Adrenal gland (tissue), 5 donors: ENCODE results near the gene GNAQ.

Experiments
- POLR2A ChIP-seq, 2 donors: fragments of 450-650 bp; IDR thresholded peaks; one replicate each; pipeline ENCODE4 v1.6.1; 2017; ENCODE audit warnings: antibody characterized with exemption in 2 of 2, mild to moderate bottlenecking in 2 of 2, moderate library complexity in 1 of 2
- TF ChIP-seq, protein P1 (sequence below), 6 experiments: fragments of 450-650 bp in 4 of 6; fragments of 200-600 bp in 2 of 6; sonication (generic) in 1 of 6; IDR thresholded peaks; 1 replicate in 5 of 6; 2 replicates in 1 of 6; pipeline versions ENCODE4 v1.5.1 to v1.8.0; 2016 to 2021; ENCODE audit warnings: antibody characterized with exemption in 6 of 6, mild to moderate bottlenecking in 2 of 6, moderate library complexity in 1 of 6
- donor health status: DM: no; HTN: no; CAD: no.

DNA sequence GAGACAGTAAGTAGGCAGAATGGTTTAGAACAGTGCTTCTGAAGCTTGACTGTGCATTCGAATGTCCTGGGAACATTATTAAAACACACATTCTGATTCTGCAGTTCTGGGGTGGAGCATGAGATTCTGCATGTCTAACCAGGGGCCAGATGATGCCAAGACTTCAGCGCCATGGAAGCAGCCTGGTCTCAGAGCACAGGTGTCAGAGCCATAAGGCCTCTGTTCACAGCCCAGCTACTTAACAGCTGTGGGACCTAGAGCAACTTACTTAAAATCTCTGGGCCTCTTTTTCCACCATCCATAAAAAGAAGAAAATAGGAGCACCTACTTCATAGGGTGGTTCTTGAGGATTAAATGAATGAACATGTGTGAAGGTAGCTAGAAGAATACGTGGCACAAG is 84.0 kb downstream of the GNAQ start:
- TF ChIP-seq, protein P1, sequence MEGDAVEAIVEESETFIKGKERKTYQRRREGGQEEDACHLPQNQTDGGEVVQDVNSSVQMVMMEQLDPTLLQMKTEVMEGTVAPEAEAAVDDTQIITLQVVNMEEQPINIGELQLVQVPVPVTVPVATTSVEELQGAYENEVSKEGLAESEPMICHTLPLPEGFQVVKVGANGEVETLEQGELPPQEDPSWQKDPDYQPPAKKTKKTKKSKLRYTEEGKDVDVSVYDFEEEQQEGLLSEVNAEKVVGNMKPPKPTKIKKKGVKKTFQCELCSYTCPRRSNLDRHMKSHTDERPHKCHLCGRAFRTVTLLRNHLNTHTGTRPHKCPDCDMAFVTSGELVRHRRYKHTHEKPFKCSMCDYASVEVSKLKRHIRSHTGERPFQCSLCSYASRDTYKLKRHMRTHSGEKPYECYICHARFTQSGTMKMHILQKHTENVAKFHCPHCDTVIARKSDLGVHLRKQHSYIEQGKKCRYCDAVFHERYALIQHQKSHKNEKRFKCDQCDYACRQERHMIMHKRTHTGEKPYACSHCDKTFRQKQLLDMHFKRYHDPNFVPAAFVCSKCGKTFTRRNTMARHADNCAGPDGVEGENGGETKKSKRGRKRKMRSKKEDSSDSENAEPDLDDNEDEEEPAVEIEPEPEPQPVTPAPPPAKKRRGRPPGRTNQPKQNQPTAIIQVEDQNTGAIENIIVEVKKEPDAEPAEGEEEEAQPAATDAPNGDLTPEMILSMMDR (IDR thresholded peaks at IDR 0.05), result no peak
- no peak for TF ChIP-seq POLR2A (IDR thresholded peaks at IDR 0.05)
